Left ventricle myocardium inferior (tissue), 1 donor: ENCODE measurements around the gene FSHR. TPM values are rescaled to one million over a fixed set of nuclear protein-coding genes. Genes with fewer than 3 reads are reported as not detected.
A peak's percentile ranks its signal among the peaks of the same experiment; 100 is the strongest.

Source experiments
- DNase-seq: peaks from one replicate; pipeline ENCODE4 v3.0.0-alpha.2; 2020
- H3K27ac ChIP-seq: fragments of 200-600 bp; replicated peaks from 2 replicates; pipeline ENCODE4 v1.8.0; 2021
- H3K27me3 ChIP-seq: fragments of 200-600 bp; 2 replicates; pipeline ENCODE4 v1.8.0; 2021; ENCODE audit warnings: low read depth
- H3K36me3 ChIP-seq: fragments of 200-600 bp; 2 replicates; pipeline ENCODE4 v1.8.0; 2021
- H3K4me1 ChIP-seq: fragments of 200-600 bp; 2 replicates; pipeline ENCODE4 v1.8.0; 2021
- H3K4me3 ChIP-seq: fragments of 200-600 bp; 2 replicates; pipeline ENCODE4 v1.8.0; 2021; ENCODE audit warnings: mild to moderate bottlenecking, moderate library complexity
- H3K9me3 ChIP-seq: fragments of 200-600 bp; replicated peaks from 2 replicates; pipeline ENCODE4 v1.8.0; 2021
- CTCF ChIP-seq: fragments of 200-600 bp; IDR thresholded peaks from 2 replicates; pipeline ENCODE4 v1.8.0; 2021; ENCODE audit warnings: antibody characterized with exemption, mild to moderate bottlenecking, borderline replicate concordance
- intact Hi-C: fragments of 100-400 bp; cut with micrococcal nuclease; formaldehyde crosslinking; loops from one replicate; pipeline ENCODE4 v1.11.0; 2022
- total RNA-seq: library from RNA; stranded (reverse); fragmentation: NEBNext Ultra II Directional; extraction: Animal tissue kit (Norgen Biotek cat#: 25700); gene quantifications from one replicate; pipeline ENCODE4 v1.2.1, GENCODE V29; 2021
- donor health status: DM: no; HTN: yes; CAD: no; lungs with severe emphysema.

Gene FSHR
- total RNA-seq, 1 donor from 2014 or later = not detected

- Histone ChIP-seq H3K36me3 (no peaks in the 10 kb centered on the region), H3K27ac (no peak overlapping the region), H3K4me3 (no peak overlapping the region), H3K27me3 (no peaks in the 10 kb centered on the region), H3K4me1 (no peaks in the 10 kb centered on the region), H3K9me3 (no peaks in the 10 kb centered on the region)
- intact Hi-C loops = no loop called here
- DNase-seq = no peak
- no peak for TF ChIP-seq CTCF
These were observed 124.9 kb downstream of the FSHR start for GRCh38 chr2:49029406-49029805.

- DNase-seq = no peak
- H3K9me3 ChIP-seq = no peaks in the 10 kb centered on the region
- no peaks in the 10 kb centered on the region for H3K36me3 ChIP-seq
- no peaks in the 10 kb centered on the region for H3K4me1 ChIP-seq
- H3K4me3 ChIP-seq = no peak overlapping the region
- intact Hi-C loops = no loop called here
- no peak for TF ChIP-seq CTCF
- H3K27ac ChIP-seq = no peak overlapping the region
- no peaks in the 10 kb centered on the region for H3K27me3 ChIP-seq
These were observed 126.2 kb downstream of the FSHR start for GRCh38 chr2:49028101-49028500.

GRCh38 chr2:49026706-49027105 lies 127.6 kb downstream of the FSHR start:
- no peak for DNase-seq
- Histone ChIP-seq H3K4me3 (no peak overlapping the region), H3K27ac (no peak overlapping the region), H3K36me3 (no peaks in the 10 kb centered on the region), H3K27me3 (no peaks in the 10 kb centered on the region), H3K4me1 (no peaks in the 10 kb centered on the region), H3K9me3 (no peaks in the 10 kb centered on the region)
- intact Hi-C loops = no loop called here
- no peak for TF ChIP-seq CTCF

- Histone ChIP-seq H3K4me1 (peaks cover 3% of the 10 kb centered on the region), H3K4me3 (no peak overlapping the region), H3K27me3 (no peaks in the 10 kb centered on the region), H3K9me3 (no peaks in the 10 kb centered on the region), H3K27ac (peak overlapping the region; percentile 41), H3K36me3 (no peaks in the 10 kb centered on the region)
- no peak for DNase-seq
- TF ChIP-seq CTCF = no peak
- intact Hi-C loops = no loop called here
These were observed 133.0 kb downstream of the FSHR start for GRCh38 chr2:49021271-49021670.

GRCh38 chr2:49005261-49005660 lies 149.1 kb downstream of the FSHR start:
- no peaks in the 10 kb centered on the region for H3K9me3 ChIP-seq
- DNase-seq = no peak
- H3K4me3 ChIP-seq = no peak overlapping the region
- H3K27me3 ChIP-seq = no peaks in the 10 kb centered on the region
- no peak for TF ChIP-seq CTCF
- H3K27ac ChIP-seq = no peak overlapping the region
- H3K4me1 ChIP-seq = no peaks in the 10 kb centered on the region
- intact Hi-C loops = no loop called here
- no peaks in the 10 kb centered on the region for H3K36me3 ChIP-seq
